T-cell (primary cell): ENCODE measurements around the gene FAM151B. TPM values are rescaled to one million over a fixed set of nuclear protein-coding genes. Genes with fewer than 3 reads are reported as not detected.
"Not testable (repeated sequence)": the region's sequence is repeated elsewhere in the genome, so short reads cannot be mapped to it uniquely, and the experiment has no call there.

Experiments
- ATAC-seq, 4 experiments: fragments of 200-7000 bp in 3 of 4; fragments of 150-1000 bp in 1 of 4; cut with Tn5 transposase; replicated peaks in 1 of 4; 1 replicate in 3 of 4; 2 replicates in 1 of 4; pipeline ENCODE4 v1.10.0; 2021; ENCODE audit warnings: moderate library complexity in 3 of 4, mild to moderate bottlenecking in 2 of 4, moderate number of reproducible peaks in 1 of 4
- CTCF ChIA-PET, 2 donors: fragments of 300-600 bp; sonication (Branson Sonifier 250); formaldehyde crosslinking; loops; one replicate each; lab custom pipeline; 2022; ENCODE audit warnings: antibody characterized with exemption in 2 of 2; lab: Charles Lee
- POLR2A ChIA-PET, 2 donors: fragments of 300-600 bp; sonication (Branson Sonifier 250); formaldehyde crosslinking; loops; one replicate each; lab custom pipeline; 2022; ENCODE audit warnings: antibody characterized with exemption in 2 of 2; lab: Charles Lee
- DNase-seq, 35 experiments: peaks; one replicate each; pipeline versions ENCODE4 v3.0.0 to v3.0.0-alpha.2; 2013 to 2023
- H3K27ac ChIP-seq: one replicate; pipeline ENCODE4 v1.5.1; 2013; ENCODE audit warnings: low read length
- H3K27me3 ChIP-seq, 2 experiments: replicated peaks in 1 of 2; 1 replicate in 1 of 2; 2 replicates in 1 of 2; pipeline versions ENCODE4 v1.6.1 to v1.7.0; 2013; ENCODE audit warnings: low read length in 1 of 2, mixed read lengths in 1 of 2; ENCODE audit not compliant: control insufficient read depth in 2 of 2, insufficient read depth in 2 of 2; ENCODE audit errors: extremely low read depth in 1 of 2
- H3K36me3 ChIP-seq, 2 donors: 1 replicate in 1 of 2; 2 replicates in 1 of 2; pipeline versions ENCODE4 v1.6.1 to v1.7.0; 2013; ENCODE audit warnings: low read length in 1 of 2; ENCODE audit not compliant: control insufficient read depth in 2 of 2, insufficient read depth in 1 of 2; ENCODE audit errors: extremely low read depth in 1 of 2
- H3K4me1 ChIP-seq, 2 experiments: 1 replicate in 1 of 2; 2 replicates in 1 of 2; pipeline versions ENCODE4 v1.6.1 to v1.7.0; 2013; ENCODE audit warnings: low read length in 2 of 2, mixed read lengths in 1 of 2; ENCODE audit not compliant: insufficient read depth in 2 of 2, control insufficient read depth in 1 of 2; ENCODE audit errors: extremely low read depth in 1 of 2
- H3K4me3 ChIP-seq, 2 donors: 1 replicate in 1 of 2; 2 replicates in 1 of 2; pipeline versions ENCODE4 v1.5.1 to v1.7.0; 2013; ENCODE audit warnings: mild to moderate bottlenecking in 2 of 2, low read length in 1 of 2, moderate library complexity in 1 of 2; ENCODE audit not compliant: control insufficient read depth in 1 of 2; ENCODE audit errors: extremely low read depth in 1 of 2
- H3K9me3 ChIP-seq: 2 replicates; pipeline ENCODE4 v1.7.0; 2013
- H3K27ac Mint-ChIP-seq, 2 donors: one replicate each; pipeline ENCODE4 v1.8.0; 2020 to 2021; ENCODE audit warnings: mild to moderate bottlenecking in 2 of 2, mixed read lengths in 2 of 2
- H3K27me3 Mint-ChIP-seq, 2 donors: one replicate each; pipeline ENCODE4 v1.8.0; 2021 to 2022; ENCODE audit warnings: mixed read lengths in 2 of 2
- H3K36me3 Mint-ChIP-seq: one replicate; pipeline ENCODE4 v1.8.0; 2021; ENCODE audit warnings: mixed read lengths
- H3K4me1 Mint-ChIP-seq, 3 donors: one replicate each; pipeline ENCODE4 v1.8.0; 2020 to 2022; ENCODE audit warnings: mixed read lengths in 3 of 3, mild to moderate bottlenecking in 1 of 3
- H3K4me3 Mint-ChIP-seq, 3 donors: one replicate each; pipeline ENCODE4 v1.8.0; 2020 to 2022; ENCODE audit warnings: mild to moderate bottlenecking in 3 of 3, mixed read lengths in 3 of 3, moderate library complexity in 3 of 3
- H3K9me3 Mint-ChIP-seq, 3 donors: one replicate each; pipeline ENCODE4 v1.8.0; 2020 to 2022; ENCODE audit warnings: mixed read lengths in 3 of 3
- WGBS: methylation state at CpG from one replicate; pipeline ENCODE4 v1.1.5; 2013; ENCODE audit warnings: missing lambda C conversion rate; ENCODE audit not compliant: insufficient coverage; 5-methylcytosine and 5-hydroxymethylcytosine counted together
- total RNA-seq, 35 experiments: library from RNA in 6 of 35; stranded (reverse) in 6 of 35; fragments of 120-200 nt in 1 of 35; gene quantifications; one replicate each; pipeline versions ENCODE4 v1.2.1 to v1.2.4 and lab custom pipeline; 2013 to 2026

Gene FAM151B
- total RNA-seq, 5 donors from 2014 or later (not counting 1 experiment from before 2014, with no cell fraction given), result 0.30 to 0.53 (median 0.44) TPM; not detected in 1

- CTCF ChIA-PET, result interaction anchor here in 1 of 2 donors (0.9 kb wide), 1 partner anchor 12 kb away, joined by 3 read pairs; no protein-coding TSS in a partner anchor
- H3K36me3 Mint-ChIP-seq, H3K4me1 ChIP-seq, H3K4me3 Mint-ChIP-seq, ATAC-seq, H3K36me3 ChIP-seq, H3K9me3 ChIP-seq, H3K27ac ChIP-seq, H3K27me3 Mint-ChIP-seq, H3K9me3 Mint-ChIP-seq, POLR2A ChIA-PET, H3K4me1 Mint-ChIP-seq, H3K4me3 ChIP-seq, DNase-seq, H3K27ac Mint-ChIP-seq: not testable (repeated sequence)
- WGBS, result 81% methylated on average over 2 of the region's 7 CpGs
- peaks cover 0 to 16% of the 10 kb centered on the region in 2 experiments for H3K27me3 ChIP-seq
These were observed 5.5 kb downstream of the FAM151B start for GRCh38 chr5:80493443-80493842.

- no peak overlapping the region for H3K27ac ChIP-seq
- ATAC-seq, result no peak
- no peaks in the 10 kb centered on the region for H3K9me3 ChIP-seq
- no peaks in the 10 kb centered on the region for H3K4me1 ChIP-seq
- ChIA-PET CTCF (no interaction called here), POLR2A (interaction anchor here in 1 of 2 donors (0.7 kb wide), 1 partner anchor 1177 kb away, joined by 15 read pairs; no protein-coding TSS in a partner anchor)
- H3K36me3 Mint-ChIP-seq, result no peaks in the 10 kb centered on the region
- H3K4me3 ChIP-seq, result no peak overlapping the region
- WGBS, result 100% methylated on average over 1 of the region's 2 CpGs
- no peaks in the 10 kb centered on the region for H3K9me3 Mint-ChIP-seq
- peaks cover 0 to 4% of the 10 kb centered on the region in 2 donors for H3K27me3 Mint-ChIP-seq
- H3K4me3 Mint-ChIP-seq, result no peak overlapping the region
- H3K4me1 Mint-ChIP-seq, result no peaks in the 10 kb centered on the region
- H3K27ac Mint-ChIP-seq, result no peak overlapping the region
- no peaks in the 10 kb centered on the region for H3K36me3 ChIP-seq
- H3K27me3 ChIP-seq, result peaks cover 0 to 7% of the 10 kb centered on the region in 2 experiments
- DNase-seq, result no peak
These were observed 8.0 kb downstream of the FAM151B start for GRCh38 chr5:80495891-80496290.

- Histone ChIP-seq H3K4me3 (no peak overlapping the region), H3K27me3 (no peaks in the 10 kb centered on the region), H3K9me3 (no peaks in the 10 kb centered on the region), H3K4me1 (no peaks in the 10 kb centered on the region), H3K36me3 (no peaks in the 10 kb centered on the region), H3K27ac (no peak overlapping the region)
- Mint-ChIP-seq H3K27ac (no peak overlapping the region), H3K36me3 (no peaks in the 10 kb centered on the region), H3K27me3 (no peaks in the 10 kb centered on the region), H3K4me3 (no peak overlapping the region), H3K4me1 (peaks cover 0 to 7% (median 6%) of the 10 kb centered on the region in 3 donors), H3K9me3 (no peaks in the 10 kb centered on the region)
- ChIA-PET POLR2A (no interaction called here), CTCF (no interaction called here)
- DNase-seq, result no peak
- no CpG with 5 or more reads among the region's 2 CpGs for WGBS
- ATAC-seq, result no peak
These were observed 14.9 kb downstream of the FAM151B start for GRCh38 chr5:80502800-80503199.

GRCh38 chr5:80503641-80504040, 15.7 kb downstream of the FAM151B start:
- Histone ChIP-seq H3K36me3 (no peaks in the 10 kb centered on the region), H3K27ac (no peak overlapping the region), H3K4me1 (no peaks in the 10 kb centered on the region), H3K4me3 (no peak overlapping the region), H3K27me3 (no peaks in the 10 kb centered on the region), H3K9me3 (no peaks in the 10 kb centered on the region)
- DNase-seq, result no peak
- Mint-ChIP-seq H3K36me3 (no peaks in the 10 kb centered on the region), H3K4me3 (no peak overlapping the region), H3K4me1 (peaks cover 0 to 7% (median 6%) of the 10 kb centered on the region in 3 donors), H3K27me3 (no peaks in the 10 kb centered on the region), H3K9me3 (no peaks in the 10 kb centered on the region), H3K27ac (peak overlapping the region in 1 of 2 donors; percentile 76)
- ChIA-PET POLR2A (no interaction called here), CTCF (no interaction called here)
- ATAC-seq, result no peak
- WGBS, result no CpG with 5 or more reads among the region's 1 CpG

GRCh38 chr5:80504833-80505232, 16.9 kb downstream of the FAM151B start:
- Histone ChIP-seq H3K27me3 (no peaks in the 10 kb centered on the region), H3K4me3 (no peak overlapping the region), H3K36me3 (no peaks in the 10 kb centered on the region), H3K27ac (no peak overlapping the region), H3K9me3 (no peaks in the 10 kb centered on the region), H3K4me1 (no peaks in the 10 kb centered on the region)
- Mint-ChIP-seq H3K27ac (no peak overlapping the region), H3K36me3 (no peaks in the 10 kb centered on the region), H3K27me3 (no peaks in the 10 kb centered on the region), H3K4me1 (peaks cover 0 to 7% (median 6%) of the 10 kb centered on the region in 3 donors), H3K9me3 (no peaks in the 10 kb centered on the region), H3K4me3 (no peak overlapping the region)
- no CpG with 5 or more reads among the region's 1 CpG for WGBS
- ATAC-seq (no peak), DNase-seq (no peak)
- CTCF ChIA-PET, result no interaction called here
- POLR2A ChIA-PET, result no interaction called here

GRCh38 chr5:80507663-80508062, 19.8 kb downstream of the FAM151B start:
- no peak overlapping the region for H3K4me3 Mint-ChIP-seq
- Histone ChIP-seq H3K4me1 (no peaks in the 10 kb centered on the region), H3K36me3 (no peaks in the 10 kb centered on the region), H3K4me3 (no peak overlapping the region), H3K27ac (no peak overlapping the region), H3K27me3 (no peaks in the 10 kb centered on the region), H3K9me3 (no peaks in the 10 kb centered on the region)
- DNase-seq, result no peak
- ChIA-PET CTCF (no interaction called here), POLR2A (no interaction called here)
- H3K27ac Mint-ChIP-seq, result no peak overlapping the region
- WGBS, result 82% methylated on average over 1 of the region's 3 CpGs
- no peaks in the 10 kb centered on the region for H3K36me3 Mint-ChIP-seq
- ATAC-seq, result no peak
- H3K9me3 Mint-ChIP-seq, result no peaks in the 10 kb centered on the region
- peaks cover 0 to 7% (median 6%) of the 10 kb centered on the region in 3 donors for H3K4me1 Mint-ChIP-seq
- H3K27me3 Mint-ChIP-seq, result no peaks in the 10 kb centered on the region
